ENCODE data around the gene RSPH6A. TPM values are rescaled to one million over a fixed set of nuclear protein-coding genes. Genes with fewer than 3 reads are reported as not detected.

The RSPH6A gene
- total RNA-seq, 4 donors from 2014 or later: 0.11 TPM; not detected in 3

- TF ChIP-seq POLR2A (IDR thresholded peaks at IDR 0.05; ENCODE audit: low read depth) (no peak), EP300 (IDR thresholded peaks at IDR 0.05) (no peak), POLR2AphosphoS5 (IDR thresholded peaks at IDR 0.05) (no peak), CTCF (IDR thresholded peaks at IDR 0.05) (no peak)
- DNase-seq (ENCODE audit: extremely low spot score): no peak
- Histone ChIP-seq H3K4me3 (no peak overlapping the region), H3K9me3 (no peaks in the 10 kb centered on the region), H3K4me1 (peaks cover under 1 to 8% (median 6%) of the 10 kb centered on the region in 4 donors), H3K27me3 (peaks cover 0 to 33% (median 4%) of the 10 kb centered on the region in 4 donors), H3K36me3 (no peaks in the 10 kb centered on the region), H3K27ac (replicated peaks in 1 of 4) (no peak overlapping the region)
- intact Hi-C loops (cut with DNase I): no loop called here
- 55% methylated on average over 7 of the region's 7 CpGs for WGBS
These were observed 5.4 kb downstream of the RSPH6A start for GRCh38 chr19:45809643-45810159.

- peaks cover 0 to 5% (median 0%) of the 10 kb centered on the region in 4 donors for H3K27me3 ChIP-seq
- peaks cover 0 to 8% (median 5%) of the 10 kb centered on the region in 4 donors for H3K4me1 ChIP-seq
These were observed 9.4 kb downstream of the RSPH6A start for GRCh38 chr19:45805719-45806118.

GRCh38 chr19:45804959-45805230 lies 10.2 kb downstream of the RSPH6A start:
- intact Hi-C loops (cut with DNase I): no loop called here
- H3K4me3 ChIP-seq: no peak overlapping the region
- no peak overlapping the region for H3K27ac ChIP-seq (replicated peaks in 1 of 4)
- no peaks in the 10 kb centered on the region for H3K27me3 ChIP-seq
- H3K4me1 ChIP-seq: peaks cover 0 to 5% (median 4%) of the 10 kb centered on the region in 4 donors
- DNase-seq (ENCODE audit: extremely low spot score): no peak
- no peaks in the 10 kb centered on the region for H3K36me3 ChIP-seq
- H3K9me3 ChIP-seq: no peaks in the 10 kb centered on the region
- no peak for TF ChIP-seq POLR2A (IDR thresholded peaks at IDR 0.05; ENCODE audit: low read depth)
- TF ChIP-seq CTCF (IDR thresholded peaks at IDR 0.05): no peak
- no peak for TF ChIP-seq EP300 (IDR thresholded peaks at IDR 0.05)
- no peak for TF ChIP-seq POLR2AphosphoS5 (IDR thresholded peaks at IDR 0.05)
- 93% methylated on average over 8 of the region's 8 CpGs for WGBS

More at GRCh38 chr19:45805719-45806118, 9.4 kb downstream of the RSPH6A start:
- no peak for DNase-seq (ENCODE audit: extremely low spot score)
- Histone ChIP-seq H3K9me3 (no peaks in the 10 kb centered on the region), H3K4me3 (no peak overlapping the region), H3K36me3 (no peaks in the 10 kb centered on the region), H3K27ac (replicated peaks in 1 of 4) (no peak overlapping the region)
- no peak for TF ChIP-seq CTCF (IDR thresholded peaks at IDR 0.05)
- no peak for TF ChIP-seq POLR2A (IDR thresholded peaks at IDR 0.05; ENCODE audit: low read depth)
- no peak for TF ChIP-seq POLR2AphosphoS5 (IDR thresholded peaks at IDR 0.05)
- no peak for TF ChIP-seq EP300 (IDR thresholded peaks at IDR 0.05)
- intact Hi-C loops (cut with DNase I): no loop called here

- Histone ChIP-seq H3K4me1 (peaks cover 0 to 4% (median 2%) of the 10 kb centered on the region in 4 donors), H3K9me3 (no peaks in the 10 kb centered on the region), H3K4me3 (no peak overlapping the region), H3K36me3 (no peaks in the 10 kb centered on the region), H3K27me3 (no peaks in the 10 kb centered on the region), H3K27ac (replicated peaks in 1 of 4) (no peak overlapping the region)
- intact Hi-C loops (cut with DNase I): no loop called here
- DNase-seq (ENCODE audit: extremely low spot score): no peak
- TF ChIP-seq CTCF (IDR thresholded peaks at IDR 0.05) (no peak), POLR2AphosphoS5 (IDR thresholded peaks at IDR 0.05) (no peak), POLR2A (IDR thresholded peaks at IDR 0.05; ENCODE audit: low read depth) (no peak), EP300 (IDR thresholded peaks at IDR 0.05) (no peak)
- 94% methylated on average over 50 of the region's 57 CpGs for whole genome bisulfite sequencing
These were observed 10.8 kb downstream of the RSPH6A start for GRCh38 chr19:45804140-45804958.
